ENCODE measurements around the gene CBLB. TPM values are rescaled to one million over a fixed set of nuclear protein-coding genes. Genes with fewer than 3 reads are reported as not detected.

Gene CBLB
- total RNA-seq = 10 to 100 TPM; 86.1 to 88.2 TPM

GRCh38 chr3:105868742-105869530, at the start of gene CBLB:
Gene CBLB, minus strand, starts transcription at chr3:105869012. Its CDS starts 1,435 bp downstream, at chr3:105867577.
- POLR2A ChIA-PET = interaction anchor here (0.6 to 2.8 kb wide), 13 partner anchors 10 to 465 kb away, joined by 3 to 15 read pairs (median 4); no protein-coding TSS in a partner anchor

GRCh38 chr3:105916767-105917166, 48.0 kb upstream of the CBLB start:
- CTCF ChIA-PET = no interaction called here
- Mint-ChIP-seq H3K36me3 (peaks cover 2% of the 10 kb centered on the region), H3K27ac (no peak overlapping the region), H3K4me1 (ENCODE audit: low read depth) (no peaks in the 10 kb centered on the region), H3K9me3 (peaks cover 25% of the 10 kb centered on the region), H3K27me3 (no peaks in the 10 kb centered on the region), H3K4me3 (no peak overlapping the region)
- intact Hi-C loops (cut with micrococcal nuclease) = no loop called here
- POLR2A ChIA-PET = no interaction called here
- no peak for DNase-seq

More at GRCh38 chr3:105868742-105869530, at the start of gene CBLB:
- H3K4me1 Mint-ChIP-seq (ENCODE audit: low read depth) = peaks cover 38% of the 10 kb centered on the region
- H3K4me3 Mint-ChIP-seq = peak within 1 kb of the TSS; percentile 94
- peak within 1 kb of the TSS; percentile 94 for H3K27ac Mint-ChIP-seq
- peak; percentile 91 for DNase-seq
- no peaks in the 10 kb centered on the region for H3K9me3 Mint-ChIP-seq
- H3K36me3 Mint-ChIP-seq = peaks cover 40% of the 10 kb centered on the region
- CTCF ChIA-PET = interaction anchor here (1.0 to 2.4 kb wide), 3 partner anchors 32 to 740 kb away, joined by 3 to 7 read pairs (median 4); no protein-coding TSS in a partner anchor
- intact Hi-C loops (cut with micrococcal nuclease) = loop anchor here (1.0 to 5.0 kb wide), 9 partner anchors 8 to 558 kb away; no protein-coding TSS in a partner anchor
- no peaks in the 10 kb centered on the region for H3K27me3 Mint-ChIP-seq

GRCh38 chr3:105915524-105915923, 46.7 kb upstream of the CBLB start:
- Mint-ChIP-seq H3K27me3 (no peaks in the 10 kb centered on the region), H3K27ac (no peak overlapping the region), H3K4me3 (no peak overlapping the region), H3K4me1 (ENCODE audit: low read depth) (no peaks in the 10 kb centered on the region), H3K36me3 (peaks cover 2% of the 10 kb centered on the region), H3K9me3 (peaks cover 25% of the 10 kb centered on the region)
- no peak for DNase-seq
- ChIA-PET POLR2A (no interaction called here), CTCF (no interaction called here)
- intact Hi-C loops (cut with micrococcal nuclease) = no loop called here

- Mint-ChIP-seq H3K27ac (no peak overlapping the region), H3K27me3 (no peaks in the 10 kb centered on the region), H3K4me1 (ENCODE audit: low read depth) (no peaks in the 10 kb centered on the region), H3K9me3 (peaks cover 17% of the 10 kb centered on the region), H3K36me3 (peaks cover 2% of the 10 kb centered on the region), H3K4me3 (no peak overlapping the region)
- CTCF ChIA-PET = no interaction called here
- no peak for DNase-seq
- intact Hi-C loops (cut with micrococcal nuclease) = no loop called here
- POLR2A ChIA-PET = no interaction called here
These were observed 44.8 kb upstream of the CBLB start for GRCh38 chr3:105913616-105914015.

GRCh38 chr3:105912891-105913290, 44.1 kb upstream of the CBLB start:
- no peak overlapping the region for H3K27ac Mint-ChIP-seq
- H3K4me1 Mint-ChIP-seq (ENCODE audit: low read depth) = peaks cover 1% of the 10 kb centered on the region
- intact Hi-C loops (cut with micrococcal nuclease) = no loop called here
- no peak for DNase-seq
- ChIA-PET CTCF (no interaction called here), POLR2A (no interaction called here)
- peaks cover 2% of the 10 kb centered on the region for H3K36me3 Mint-ChIP-seq
- H3K4me3 Mint-ChIP-seq = no peak overlapping the region
- peaks cover 17% of the 10 kb centered on the region for H3K9me3 Mint-ChIP-seq
- H3K27me3 Mint-ChIP-seq = no peaks in the 10 kb centered on the region

- DNase-seq = no peak
- Mint-ChIP-seq H3K27me3 (no peaks in the 10 kb centered on the region), H3K9me3 (peaks cover 14% of the 10 kb centered on the region), H3K4me1 (ENCODE audit: low read depth) (peaks cover 2% of the 10 kb centered on the region), H3K27ac (no peak overlapping the region), H3K4me3 (no peak overlapping the region), H3K36me3 (no peaks in the 10 kb centered on the region)
- intact Hi-C loops (cut with micrococcal nuclease) = no loop called here
- POLR2A ChIA-PET = no interaction called here
- CTCF ChIA-PET = no interaction called here
These were observed 42.7 kb upstream of the CBLB start for GRCh38 chr3:105911496-105911895.

- CTCF ChIA-PET = no interaction called here
- peaks cover 3% of the 10 kb centered on the region for H3K9me3 Mint-ChIP-seq
These were observed 39.0 kb upstream of the CBLB start for GRCh38 chr3:105907777-105908176.

GRCh38 chr3:105906836-105907235, 38.0 kb upstream of the CBLB start:
- no peak overlapping the region for H3K4me3 Mint-ChIP-seq
- DNase-seq = no peak
- no peaks in the 10 kb centered on the region for H3K27me3 Mint-ChIP-seq
- peaks cover 2% of the 10 kb centered on the region for H3K4me1 Mint-ChIP-seq (ENCODE audit: low read depth)
- ChIA-PET POLR2A (no interaction called here), CTCF (no interaction called here)
- H3K36me3 Mint-ChIP-seq = peaks cover 1% of the 10 kb centered on the region
- intact Hi-C loops (cut with micrococcal nuclease) = no loop called here
- H3K9me3 Mint-ChIP-seq = peaks cover 3% of the 10 kb centered on the region
- H3K27ac Mint-ChIP-seq = no peak overlapping the region

More at GRCh38 chr3:105907777-105908176, 39.0 kb upstream of the CBLB start:
- DNase-seq = no peak
- peaks cover 2% of the 10 kb centered on the region for H3K4me1 Mint-ChIP-seq (ENCODE audit: low read depth)
- H3K27ac Mint-ChIP-seq = no peak overlapping the region
- H3K4me3 Mint-ChIP-seq = no peak overlapping the region
- intact Hi-C loops (cut with micrococcal nuclease) = no loop called here
- H3K27me3 Mint-ChIP-seq = no peaks in the 10 kb centered on the region
- POLR2A ChIA-PET = interaction anchor here (0.6 kb wide), 1 partner anchor 119 kb away, joined by 3 read pairs; no protein-coding TSS in a partner anchor
- no peaks in the 10 kb centered on the region for H3K36me3 Mint-ChIP-seq

- POLR2A ChIA-PET = no interaction called here
- Mint-ChIP-seq H3K27me3 (no peaks in the 10 kb centered on the region), H3K36me3 (peaks cover 1% of the 10 kb centered on the region), H3K27ac (no peak overlapping the region), H3K4me1 (ENCODE audit: low read depth) (peaks cover 2% of the 10 kb centered on the region), H3K4me3 (no peak overlapping the region), H3K9me3 (peaks cover 3% of the 10 kb centered on the region)
- CTCF ChIA-PET = interaction anchor here (1.0 kb wide), 1 partner anchor 26 kb away, joined by 3 read pairs; no protein-coding TSS in a partner anchor
- intact Hi-C loops (cut with micrococcal nuclease) = no loop called here
- DNase-seq = no peak
These were observed 37.5 kb upstream of the CBLB start for GRCh38 chr3:105906345-105906744.

GRCh38 chr3:105905328-105905727, 36.5 kb upstream of the CBLB start:
- H3K4me1 Mint-ChIP-seq (ENCODE audit: low read depth) = peaks cover 2% of the 10 kb centered on the region
- intact Hi-C loops (cut with micrococcal nuclease) = no loop called here
- peaks cover 1% of the 10 kb centered on the region for H3K36me3 Mint-ChIP-seq

GRCh38 chr3:105904678-105905284, 36.0 kb upstream of the CBLB start:
- H3K36me3 Mint-ChIP-seq = peaks cover 1% of the 10 kb centered on the region
- ChIA-PET POLR2A (no interaction called here), CTCF (no interaction called here)
- no peak overlapping the region for H3K4me3 Mint-ChIP-seq
- no peak overlapping the region for H3K27ac Mint-ChIP-seq
- intact Hi-C loops (cut with micrococcal nuclease) = no loop called here
- H3K9me3 Mint-ChIP-seq = peaks cover 3% of the 10 kb centered on the region
- peaks cover 2% of the 10 kb centered on the region for H3K4me1 Mint-ChIP-seq (ENCODE audit: low read depth)
- no peak for DNase-seq
- no peaks in the 10 kb centered on the region for H3K27me3 Mint-ChIP-seq

More at GRCh38 chr3:105905328-105905727, 36.5 kb upstream of the CBLB start:
- Mint-ChIP-seq H3K27me3 (no peaks in the 10 kb centered on the region), H3K4me3 (no peak overlapping the region), H3K9me3 (peaks cover 3% of the 10 kb centered on the region), H3K27ac (no peak overlapping the region)
- POLR2A ChIA-PET = no interaction called here
- no peak for DNase-seq
- CTCF ChIA-PET = interaction anchor here (1.0 kb wide), 1 partner anchor 25 kb away, joined by 3 read pairs; no protein-coding TSS in a partner anchor

- intact Hi-C loops (cut with micrococcal nuclease) = no loop called here
- CTCF ChIA-PET = no interaction called here
These were observed 35.4 kb upstream of the CBLB start for GRCh38 chr3:105904251-105904650.

More at GRCh38 chr3:105904251-105904650, 35.4 kb upstream of the CBLB start:
- Mint-ChIP-seq H3K4me1 (ENCODE audit: low read depth) (peaks cover 2% of the 10 kb centered on the region), H3K4me3 (no peak overlapping the region), H3K36me3 (peaks cover 1% of the 10 kb centered on the region), H3K27me3 (no peaks in the 10 kb centered on the region), H3K27ac (no peak overlapping the region), H3K9me3 (peaks cover under 1% of the 10 kb centered on the region)
- POLR2A ChIA-PET = no interaction called here
- DNase-seq = no peak

Measured in activated CD4-positive, alpha-beta memory T cell treated with anti-CD3 and anti-CD28 coated beads for 36 hours (primary cell).